Left kidney (tissue), 8 donors: Measurements from ENCODE around the gene ZNF502. TPM values are rescaled to one million over a fixed set of nuclear protein-coding genes. Genes with fewer than 3 reads are reported as not detected.
"Not testable (repeated sequence)": the region's sequence is repeated elsewhere in the genome, so short reads cannot be mapped to it uniquely, and the experiment has no call there.

Source experiments
- DNase-seq: peaks from one replicate; pipeline ENCODE4 v3.0.0-alpha.2; 2013
- long read RNA-seq, 8 donors: transcript quantifications; one replicate each; lab custom pipeline, GENCODE V29; 2026
- polyA plus RNA-seq: library from polyadenylated mRNA; unstranded; fragments of 120-200 nt; gene quantifications from one replicate; pipeline ENCODE4 v1.2.1, GENCODE V29; 2013; ENCODE audit not compliant: insufficient read length

The ZNF502 gene
- 16.8 TPM for polyA plus RNA-seq
- long read RNA-seq, donor 1, partial matches to known transcripts, result 0 of 2 reads
- long read RNA-seq, donor 1, other reads (novel, unspliced or antisense), result 0 of 2 reads
- long read RNA-seq, donor 2, transcript ZNF502-203 (3 exons, 2,314 nt), result major isoform, 5 of 5 reads
- long read RNA-seq, donor 2, partial matches to known transcripts, result 0 of 5 reads
- long read RNA-seq, donor 2, other reads (novel, unspliced or antisense), result 0 of 5 reads
- long read RNA-seq, donor 3, partial matches to known transcripts, result 0 of 4 reads
- long read RNA-seq, donor 3, other reads (novel, unspliced or antisense), result 0 of 4 reads
- long read RNA-seq, donor 4, result 0 reads
- long read RNA-seq, donor 5, transcript ZNF502-203 (3 exons, 2,314 nt), result major isoform, 7 of 7 reads
- long read RNA-seq, donor 5, partial matches to known transcripts, result 0 of 7 reads
- long read RNA-seq, donor 5, other reads (novel, unspliced or antisense), result 0 of 7 reads
- long read RNA-seq, donor 6, partial matches to known transcripts, result 0 of 1 reads
- long read RNA-seq, donor 6, other reads (novel, unspliced or antisense), result 0 of 1 reads
- long read RNA-seq, donor 7, partial matches to known transcripts, result 0 of 3 reads
- long read RNA-seq, donor 7, other reads (novel, unspliced or antisense), result 0 of 3 reads
- long read RNA-seq, donor 8, partial matches to known transcripts, result 0 of 3 reads
- long read RNA-seq, donor 8, other reads (novel, unspliced or antisense), result 0 of 3 reads

DNA sequence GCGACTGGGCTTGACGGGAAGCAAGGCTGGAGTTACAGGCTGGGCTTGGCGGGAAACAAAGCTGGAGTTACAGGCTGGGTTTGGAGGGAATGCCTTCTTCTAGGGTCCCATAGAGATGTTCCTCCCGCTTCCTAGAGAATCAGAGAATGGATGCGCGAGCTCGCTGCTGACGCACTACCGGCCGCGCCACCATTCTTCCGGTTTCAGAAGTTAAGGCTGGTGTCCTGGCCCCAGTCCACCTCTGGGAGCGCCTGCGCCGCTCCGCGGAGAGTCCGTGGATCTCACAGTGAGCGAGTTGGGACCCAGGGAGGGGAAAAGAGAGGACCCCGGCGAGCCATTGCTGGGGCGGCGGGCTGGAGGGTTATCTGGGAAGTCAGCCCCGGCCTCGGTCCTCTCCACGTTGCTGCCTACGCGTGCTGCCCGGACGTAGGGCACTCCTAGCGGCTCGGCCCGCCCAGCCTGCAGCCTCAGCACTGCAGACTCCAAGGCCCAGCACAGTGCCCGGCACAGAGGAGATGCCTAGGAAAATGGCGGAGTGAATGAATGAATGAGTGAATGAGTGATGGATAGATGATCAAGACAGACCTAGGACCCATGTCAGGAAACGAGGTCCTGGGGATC lies at the start of gene ZNF502:
TSS of gene ZNF502 (plus strand) at position 206 of the 621 bp plus-strand sequence. CDS start 7,602 bp downstream, outside the sequence.
- DNase-seq, result peak; percentile 90

DNA sequence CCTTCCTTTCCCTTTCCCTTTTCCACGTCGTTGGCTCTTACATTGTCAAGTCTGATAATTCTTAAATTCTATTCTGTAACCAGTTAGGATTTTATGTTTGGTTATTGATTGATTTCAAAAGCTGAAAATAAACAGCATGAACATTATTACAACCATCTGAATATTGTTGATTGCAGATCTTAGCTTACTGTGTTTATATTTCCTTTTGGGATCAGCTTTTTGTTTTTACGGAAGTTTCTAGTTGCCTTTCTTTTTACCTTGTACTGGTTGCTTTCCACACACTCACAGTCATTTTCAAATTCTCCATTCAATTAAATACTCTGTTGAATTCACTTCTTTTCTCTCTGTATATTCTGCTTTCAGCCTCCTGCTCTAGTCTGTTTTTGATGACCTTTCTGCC lies 47.3 kb upstream of the ZNF502 start:
- no peak for DNase-seq

GRCh38 chr3:44666346-44666745 lies 46.1 kb upstream of the ZNF502 start:
- DNase-seq, result no peak

GRCh38 chr3:44669760-44670159 lies 42.7 kb upstream of the ZNF502 start:
- no peak for DNase-seq

DNA sequence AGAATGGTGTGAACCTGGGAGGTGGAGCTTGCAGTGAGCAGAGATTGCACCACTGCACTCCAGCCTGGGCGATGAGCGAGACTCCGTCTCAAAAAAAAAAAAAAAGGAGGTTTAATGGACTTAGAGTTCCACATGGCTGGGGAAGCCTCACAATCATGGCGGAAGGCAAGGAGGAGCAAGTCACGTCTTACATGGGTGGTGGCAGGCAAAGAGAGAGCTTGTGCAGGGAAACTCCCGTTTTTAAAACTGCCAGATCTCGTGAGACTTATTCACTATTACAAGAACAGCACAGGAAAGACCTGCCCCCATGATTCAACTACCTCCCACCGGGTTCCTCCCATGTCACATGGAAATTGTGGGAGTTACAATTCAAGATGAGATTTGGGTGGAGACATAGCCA lies 39.0 kb upstream of the ZNF502 start:
- not testable (repeated sequence) for DNase-seq

- DNase-seq, result no peak
Measured at GRCh38 chr3:44674211-44674610, 38.2 kb upstream of the ZNF502 start.

DNA sequence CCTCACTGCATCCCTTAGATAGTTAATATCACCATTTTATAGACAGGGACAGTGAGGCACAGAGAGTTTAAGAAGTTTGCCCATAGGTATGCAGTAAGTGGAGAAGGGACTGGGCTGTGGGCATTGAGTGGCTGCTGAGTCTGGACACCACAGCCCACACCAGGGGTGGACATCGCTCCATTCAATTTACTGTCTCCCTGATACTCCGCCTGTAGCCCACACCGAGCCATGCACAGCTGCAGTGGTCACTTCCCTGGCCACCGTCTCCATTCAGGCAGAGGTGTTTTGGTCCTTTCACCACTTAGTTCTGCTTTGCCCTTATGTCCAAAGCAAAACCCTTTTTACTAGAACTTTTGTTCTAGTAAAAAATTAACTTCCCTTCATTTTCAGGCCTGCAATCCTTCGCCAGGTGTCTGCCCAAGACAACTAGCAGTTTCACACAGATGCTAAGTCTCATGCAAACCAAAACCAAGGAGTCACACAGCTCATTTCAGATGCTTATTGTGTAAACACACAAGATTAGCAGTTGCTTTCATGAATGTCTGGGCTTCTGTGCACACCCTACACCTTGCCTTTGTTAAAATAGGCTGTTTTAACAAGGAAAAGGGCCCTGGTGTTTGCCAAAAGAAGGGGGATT lies 33.9 kb upstream of the ZNF502 start:
- DNase-seq, result no peak

DNA sequence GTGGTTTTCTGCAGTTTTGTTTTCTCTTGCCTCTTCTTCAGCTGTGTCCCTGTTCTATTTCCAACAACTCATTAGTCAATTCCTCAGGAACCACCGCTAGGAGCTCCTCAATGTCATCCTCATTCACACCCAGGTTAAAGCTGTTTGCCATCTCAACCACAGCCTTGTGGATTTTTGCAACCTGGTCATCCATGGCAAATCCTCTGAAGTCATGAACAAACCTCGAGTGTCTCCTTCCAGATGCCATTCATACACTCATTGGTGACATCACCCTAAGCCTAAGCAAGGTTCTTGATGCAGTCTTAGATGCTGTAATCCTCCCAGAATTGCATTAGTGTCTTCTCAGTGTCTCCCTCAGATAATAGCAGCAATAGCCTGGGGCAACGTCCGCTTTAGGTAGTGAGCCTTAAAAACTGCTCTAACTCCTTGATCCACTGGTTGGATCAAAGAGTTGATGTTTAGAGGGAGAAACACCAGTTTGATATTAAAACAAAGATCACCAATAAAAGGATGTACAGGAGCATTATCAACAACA lies 31.5 kb upstream of the ZNF502 start:
- no peak for DNase-seq

- DNase-seq, result no peak
Measured at GRCh38 chr3:44682182-44682896, 30.1 kb upstream of the ZNF502 start.

- DNase-seq, result peak; percentile 75
Measured at GRCh38 chr3:44685128-44685800, 27.2 kb upstream of the ZNF502 start.

- no peak for DNase-seq
Measured at GRCh38 chr3:44687898-44688297, 24.6 kb upstream of the ZNF502 start.

DNA sequence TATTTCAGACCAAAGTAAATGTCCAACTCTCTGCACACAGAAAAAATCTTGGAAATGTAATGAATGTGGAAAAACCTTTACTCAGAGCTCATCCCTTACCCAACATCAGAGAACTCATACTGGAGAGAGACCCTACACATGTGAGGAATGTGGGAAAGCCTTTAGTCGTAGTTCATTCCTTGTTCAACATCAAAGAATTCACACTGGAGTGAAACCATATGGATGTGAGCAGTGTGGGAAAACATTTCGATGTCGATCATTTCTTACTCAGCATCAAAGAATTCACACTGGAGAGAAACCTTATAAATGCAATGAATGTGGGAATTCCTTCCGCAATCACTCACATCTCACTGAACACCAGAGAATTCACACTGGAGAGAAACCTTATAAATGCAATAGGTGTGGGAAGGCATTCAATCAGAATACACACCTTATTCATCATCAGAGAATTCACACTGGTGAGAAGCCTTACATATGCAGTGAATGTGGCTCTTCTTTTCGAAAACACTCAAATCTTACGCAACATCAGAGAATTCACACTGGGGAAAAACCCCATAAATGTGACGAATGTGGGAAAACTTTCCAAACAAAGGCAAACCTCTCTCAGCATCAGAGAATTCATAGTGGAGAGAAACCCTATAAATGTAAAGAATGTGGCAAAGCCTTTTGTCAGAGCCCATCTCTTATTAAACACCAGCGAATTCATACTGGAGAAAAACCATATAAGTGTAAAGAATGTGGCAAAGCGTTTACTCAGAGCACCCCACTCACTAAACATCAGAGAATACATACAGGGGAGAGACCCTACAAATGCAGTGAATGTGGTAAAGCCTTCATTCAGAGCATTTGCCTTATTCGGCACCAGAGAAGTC lies 9.0 kb downstream of the ZNF502 start:
- no peak for DNase-seq

DNA sequence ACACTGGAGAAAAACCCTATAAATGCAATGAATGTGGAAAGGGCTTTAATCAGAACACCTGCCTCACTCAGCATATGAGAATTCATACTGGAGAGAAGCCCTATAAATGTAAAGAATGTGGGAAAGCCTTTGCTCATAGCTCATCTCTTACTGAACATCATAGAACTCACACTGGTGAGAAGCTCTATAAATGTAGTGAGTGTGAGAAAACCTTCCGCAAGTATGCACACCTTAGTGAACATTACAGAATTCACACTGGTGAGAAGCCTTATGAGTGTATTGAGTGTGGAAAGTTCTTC lies 9.6 kb downstream of the ZNF502 start:
- no peak for DNase-seq

DNA sequence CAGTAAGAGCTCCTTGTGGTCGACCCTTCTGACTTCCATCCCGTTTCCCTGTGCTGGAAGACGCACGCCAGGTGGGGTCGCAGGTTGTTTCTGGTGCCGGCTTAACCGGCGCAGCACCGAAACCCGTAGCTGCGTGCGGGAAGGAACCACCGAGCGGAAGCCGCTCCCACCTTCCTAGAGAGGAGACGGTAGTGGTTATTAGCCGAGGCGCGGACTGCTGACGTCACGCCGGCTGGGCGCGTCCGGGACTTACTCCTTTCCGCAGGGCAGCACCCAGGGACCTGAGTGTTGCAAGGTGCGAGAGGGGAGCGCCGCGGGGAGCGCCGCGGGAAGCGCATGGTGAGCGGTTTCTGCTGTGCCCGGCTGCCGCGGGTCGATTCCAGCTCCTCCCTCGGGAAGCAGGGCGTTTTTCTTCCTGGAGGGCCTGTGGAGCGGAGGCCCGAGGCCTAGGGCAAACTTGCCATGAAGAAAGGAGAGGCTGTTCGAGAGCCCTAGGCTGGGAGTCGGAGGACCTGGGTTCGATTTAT lies 17.0 kb downstream of the ZNF502 start, which contains the start of gene ZNF501:
TSS of gene ZNF501 (plus strand) at position 252 of the 527 bp plus-strand sequence. CDS start 4,787 bp downstream, outside the sequence.
- DNase-seq, result peak; percentile 89

GRCh38 chr3:44734646-44735168 lies 22.2 kb downstream of the ZNF502 start:
- no peak for DNase-seq

DNA sequence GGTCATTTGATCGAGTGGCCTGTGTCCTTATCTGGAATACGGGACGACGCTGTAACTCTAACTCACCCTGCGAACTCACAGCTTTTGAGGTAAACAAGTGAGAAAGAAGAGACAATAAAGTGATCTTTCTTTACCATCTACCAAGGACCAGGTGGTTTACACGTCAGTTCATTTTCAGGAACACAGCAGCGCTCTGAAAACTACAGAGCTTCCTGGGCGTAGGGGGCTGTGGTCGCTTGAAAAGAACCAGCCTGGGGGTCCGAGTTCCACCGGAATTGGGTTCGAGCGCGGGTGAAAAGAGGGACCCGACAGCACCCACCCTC lies 48.6 kb downstream of the ZNF502 start:
- DNase-seq, result no peak

DNA sequence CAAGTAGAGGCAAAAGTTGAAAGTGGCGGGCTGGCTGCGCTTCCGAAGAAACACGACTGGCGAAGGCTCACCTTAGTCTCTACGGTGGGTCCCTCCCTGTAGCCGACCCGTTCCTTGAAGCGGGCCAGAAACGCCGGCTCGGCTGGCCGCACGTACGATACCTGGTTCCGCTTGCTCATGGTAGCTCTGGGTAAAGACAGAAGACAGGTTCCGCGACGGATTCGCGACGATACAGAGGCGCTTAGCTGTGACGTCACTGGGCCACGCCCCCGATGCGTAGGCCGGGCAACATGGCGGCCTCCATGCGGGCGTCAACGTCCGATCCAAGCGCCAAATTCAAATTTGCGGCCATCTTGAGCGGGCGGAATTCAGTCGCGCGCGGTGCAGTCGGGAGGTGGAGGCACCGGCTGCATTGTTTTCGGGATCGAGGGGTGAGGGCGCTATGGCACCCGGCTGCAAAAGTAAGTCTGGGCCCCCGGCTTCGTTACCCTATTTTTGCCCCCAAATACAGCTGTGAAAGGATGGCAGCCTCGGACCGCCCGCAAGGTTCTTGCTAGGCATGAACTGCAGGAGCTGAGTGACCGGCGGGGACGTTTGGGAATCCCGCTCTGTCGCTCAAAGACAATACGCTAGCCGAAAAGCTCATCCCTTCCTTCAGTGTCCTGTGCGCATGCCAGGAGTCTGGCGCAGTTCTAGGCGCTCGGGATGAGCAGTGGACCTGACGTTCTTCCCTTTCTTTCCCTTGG lies 49.1 kb downstream of the ZNF502 start, which contains the start of the genes KIAA1143 and KIF15:
TSS of gene KIAA1143 (minus strand) at position 196 of the 746 bp plus-strand sequence. CDS start at position 179, 17 bp downstream.
TSS of gene KIF15 (plus strand) at position 371 of the 746 bp plus-strand sequence. CDS start at position 443, 72 bp downstream.
- DNase-seq, result peak; percentile 96

DNA sequence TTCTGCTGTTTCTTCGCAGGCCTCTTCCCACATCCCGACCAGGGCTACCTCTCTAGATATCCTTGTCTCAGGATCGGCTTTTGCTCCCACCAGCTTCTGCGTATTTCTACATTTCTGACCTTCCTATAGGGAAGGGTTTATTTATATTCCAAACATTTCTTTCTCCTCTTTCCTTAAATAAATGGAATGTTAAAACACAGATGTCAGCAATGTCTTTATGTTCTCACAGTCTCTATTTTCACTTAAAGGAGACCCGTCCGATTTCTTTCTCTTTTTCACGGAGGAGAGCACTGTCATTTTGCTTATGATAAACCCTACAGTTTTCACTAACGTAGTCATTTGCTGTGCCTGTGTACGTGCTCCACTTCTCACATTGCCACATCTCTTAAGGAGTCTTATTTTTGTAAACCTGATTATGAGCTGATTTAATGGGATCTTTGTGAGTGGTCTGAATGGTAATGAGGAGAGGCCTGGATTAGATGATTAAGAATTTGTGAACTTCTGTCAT lies 49.8 kb downstream of the ZNF502 start:
- peak; percentile 26 for DNase-seq
